K562 (cell line): Measurements from ENCODE around the gene TSPAN11. TPM values are rescaled to one million over a fixed set of nuclear protein-coding genes. Genes with fewer than 3 reads are reported as not detected.

Experiments used
- ATAC-seq: fragments of 200-7000 bp; cut with Tn5 transposase; 3 replicates; pipeline ENCODE4 v1.9.1; 2020; ENCODE audit warnings: moderate library complexity
- BruUV-seq: library from RNA; stranded (reverse); fragments of 400-500 nt; replicated peaks from 2 replicates; lab custom pipeline; 2021; lab: Mats Ljungman, UMichigan
- CTCF ChIA-PET: fragments of 300-600 bp; formaldehyde crosslinking; extraction: SDS; loops from one replicate; lab custom pipeline; 2021; ENCODE audit warnings: low intra/inter-chr PET ratio; lab: Yijun Ruan, JAX
- POLR2A ChIA-PET: fragments of 300-600, 350-650 bp; sonication (Branson Sonifier 250); formaldehyde crosslinking; extraction: SDS; loops from one replicate; lab custom pipeline; 2021; ENCODE audit warnings: antibody characterized with exemption, inconsistent platforms; lab: Yijun Ruan, JAX
- DNase-seq, 4 experiments: peaks; one replicate each; pipeline versions ENCODE4 v3.0.0 to v3.0.0-alpha.2; 2011 to 2018; ENCODE audit warnings: low spot score in 3 of 4, mixed read lengths in 3 of 4; ENCODE audit errors: extremely low read depth in 1 of 4
- FAIRE-seq: peaks from 2 replicates; lab custom pipeline; 2011; peaks lifted over from hg19 to GRCh38; lab: Jason Lieb, UNC
- H2AFZ ChIP-seq: 2 replicates; pipeline ENCODE4 v1.6.0; 2011; ENCODE audit warnings: low read depth, low read length, control low read depth, inconsistent platforms
- H3K27ac ChIP-seq: fragments of 200-600 bp; 3 replicates; pipeline ENCODE4 v1.8.0; 2011; ENCODE audit warnings: low read depth, mild to moderate bottlenecking, control low read depth, inconsistent platforms, low read length, moderate library complexity, mixed read lengths; ENCODE audit errors: extremely low read depth
- H3K27me3 ChIP-seq, 2 experiments: fragments of 300-600 bp in 1 of 2; 2 replicates in 1 of 2; 3 replicates in 1 of 2; pipeline versions ENCODE4 v1.6.0 to v1.8.0; 2011; ENCODE audit warnings: inconsistent platforms in 2 of 2, low read length in 2 of 2, mild to moderate bottlenecking in 1 of 2, mixed read lengths in 1 of 2, moderate library complexity in 1 of 2; ENCODE audit not compliant: control insufficient read depth in 2 of 2, insufficient read depth in 2 of 2
- H3K36me3 ChIP-seq: fragments of 300-600 bp; 3 replicates; pipeline ENCODE4 v1.8.0; 2011; ENCODE audit warnings: mild to moderate bottlenecking, low read length, inconsistent platforms; ENCODE audit not compliant: control insufficient read depth, insufficient read depth
- H3K4me1 ChIP-seq, 2 experiments: fragments of 200-600 bp in 1 of 2; replicated peaks in 1 of 2; 2 replicates in 1 of 2; 3 replicates in 1 of 2; pipeline versions ENCODE4 v1.5.1 to v1.8.0; 2011; ENCODE audit warnings: inconsistent platforms in 2 of 2, low read length in 2 of 2, mild to moderate bottlenecking in 1 of 2, mixed read lengths in 1 of 2, moderate library complexity in 1 of 2; ENCODE audit not compliant: control insufficient read depth in 2 of 2, insufficient read depth in 2 of 2
- H3K4me2 ChIP-seq: 2 replicates; pipeline ENCODE4 v1.6.1; 2011; ENCODE audit warnings: low read length, control low read depth, inconsistent platforms, mixed read lengths; ENCODE audit not compliant: insufficient read depth
- H3K4me3 ChIP-seq: fragments of 200-600 bp; sonication (generic), shearing (Covaris generic); 2 replicates; pipeline ENCODE4 v1.5.1; 2016; ENCODE audit warnings: control low read depth, inconsistent platforms
- H3K79me2 ChIP-seq: fragments of 200-600 bp; 3 replicates; pipeline ENCODE4 v1.8.0; 2011; ENCODE audit warnings: low read length, inconsistent platforms; ENCODE audit not compliant: control insufficient read depth, insufficient read depth
- H3K9ac ChIP-seq, 2 experiments: 2 replicates each; pipeline versions ENCODE4 v1.6.0 to v1.6.1; 2011; ENCODE audit warnings: low read depth in 2 of 2, low read length in 2 of 2, control low read depth in 1 of 2, inconsistent platforms in 1 of 2, mild to moderate bottlenecking in 1 of 2, mixed read lengths in 1 of 2; ENCODE audit not compliant: insufficient read depth in 1 of 2
- H3K9me1 ChIP-seq: one replicate; pipeline ENCODE4 v1.6.0; 2011; ENCODE audit warnings: inconsistent platforms, mild to moderate bottlenecking, low read length, moderate library complexity; ENCODE audit not compliant: control insufficient read depth, insufficient read depth
- H3K9me3 ChIP-seq: replicated peaks from 2 replicates; pipeline ENCODE4 v1.5.1; 2011; ENCODE audit warnings: low read depth, low read length, inconsistent platforms; ENCODE audit not compliant: control insufficient read depth, insufficient read depth
- H4K20me1 ChIP-seq: replicated peaks from 2 replicates; pipeline ENCODE4 v1.6.1; 2011; ENCODE audit warnings: low read length, inconsistent platforms, mixed read lengths; ENCODE audit not compliant: control insufficient read depth, insufficient read depth
- GATA2 ChIP-seq: sonication (generic); formaldehyde crosslinking; IDR thresholded peaks from 2 replicates; pipeline ENCODE4 v1.4.0; 2020; ENCODE audit warnings: mild to moderate bottlenecking, missing genetic modification reagents
- HOXB6 ChIP-seq: fragments of 250-450 bp; sonication (Bioruptor Pico); IDR thresholded peaks from 2 replicates; pipeline ENCODE4 v1.5.1; 2022; ENCODE audit warnings: mild to moderate bottlenecking, borderline replicate concordance
- JUN ChIP-seq, 2 experiments: sonication (generic) in 1 of 2; formaldehyde crosslinking in 1 of 2; IDR thresholded peaks; 2 replicates each; pipeline versions ENCODE4 v1.6.1 to v1.8.0; 2012 to 2022; ENCODE audit warnings: borderline replicate concordance in 2 of 2, mild to moderate bottlenecking in 2 of 2, improper control_type of control experiment in 1 of 2, low read depth in 1 of 2, low read length in 1 of 2, missing genetic modification reagents in 1 of 2
- KAT2B ChIP-seq: IDR thresholded peaks from one replicate; pipeline ENCODE4 v1.6.1; 2012; ENCODE audit warnings: low read depth, mild to moderate bottlenecking, control low read depth, inconsistent platforms, low read length, moderate library complexity
- NCOR1 ChIP-seq: fragments of 450-650 bp; IDR thresholded peaks from 2 replicates; pipeline ENCODE4 v1.6.1; 2016; ENCODE audit warnings: mild to moderate bottlenecking, moderate library complexity
- RBM15 ChIP-seq: fragments of 200-400 bp; formaldehyde crosslinking; IDR thresholded peaks from 2 replicates; pipeline ENCODE4 v1.6.1; 2018; ENCODE audit warnings: mild to moderate bottlenecking, low read length, moderate library complexity; ENCODE audit not compliant: insufficient read depth
- SMAD4 ChIP-seq: fragments of 250-450 bp; sonication (Bioruptor Pico); conservative IDR thresholded peaks from 2 replicates; pipeline ENCODE4 v1.8.0; 2021; ENCODE audit warnings: inconsistent platforms, mild to moderate bottlenecking, moderate library complexity
- XRCC5 ChIP-seq: fragments of 200-400 bp; formaldehyde crosslinking; IDR thresholded peaks from 2 replicates; pipeline ENCODE4 v1.6.1; 2017; ENCODE audit warnings: low read depth, mild to moderate bottlenecking, low read length
- ZNF431 ChIP-seq: sonication (generic); formaldehyde crosslinking; IDR thresholded peaks from 2 replicates; pipeline ENCODE4 v1.8.0; 2022; ENCODE audit warnings: mild to moderate bottlenecking, missing genetic modification reagents
- ZNF507 ChIP-seq: conservative IDR thresholded peaks from 2 replicates; pipeline ENCODE4 v1.6.1; 2017; ENCODE audit warnings: missing genetic modification characterization, missing compliant biosample characterization
- WGBS: fragments of 100-300 bp; shearing (Covaris generic); methylation state at CpG from one replicate; pipeline ENCODE4 v1.1.6; 2016; ENCODE audit warnings: low coverage, mixed read lengths; ENCODE audit not compliant: insufficient coverage; ENCODE audit errors: missing lambda C conversion rate; 5-methylcytosine and 5-hydroxymethylcytosine counted together
- in situ Hi-C: fragments of 300-500 bp; cut with MboI; formaldehyde crosslinking; loops from 4 replicates; pipeline ENCODE4 v1.15.0; 2018; ENCODE audit warnings: inconsistent platforms, mixed read lengths
- intact Hi-C: fragments of 100-400 bp; cut with micrococcal nuclease; formaldehyde crosslinking; loops from 2 replicates; pipeline ENCODE4 v1.14.2; 2022
- polyA plus RNA-seq, 8 experiments: library from polyadenylated mRNA; depleted of rRNA in 4 of 8; stranded (reverse) in 5 of 8; unstranded in 3 of 8; fragments of >200 nt; fragmentation: Nextera tagmentation in 2 of 8; fragmentation: Illumina TruSeq in 1 of 8; extraction: Ambion mirVana in 2 of 8; extraction: Trizol in 1 of 8; gene quantifications; 2 replicates each; pipeline versions ENCODE4 v1.2.1 to v1.2.3, GENCODE V29; 2011 to 2014; ENCODE audit warnings: inconsistent platforms in 1 of 8, missing spikeins in 1 of 8
- total RNA-seq, 7 experiments: library from RNA; depleted of rRNA in 6 of 7; stranded (reverse); fragments of >200 nt in 6 of 7; fragmentation: Illumina TruSeq in 2 of 7; extraction: Trizol in 2 of 7; gene quantifications; 2 replicates each; pipeline versions ENCODE4 v1.2.1 to v1.2.3, GENCODE V29; 2011 to 2021; ENCODE audit warnings: low replicate concordance in 1 of 7
- TF ChIP-seq, protein P1 (sequence below): fragments of 450-650 bp; IDR thresholded peaks from 2 replicates; pipeline ENCODE4 v1.6.1; 2016; ENCODE audit warnings: mild to moderate bottlenecking, moderate library complexity
- TF ChIP-seq, protein P2 (sequence below): fragments of 250-450 bp; sonication (Bioruptor Pico); IDR thresholded peaks from 2 replicates; pipeline ENCODE4 v1.6.1; 2021; ENCODE audit warnings: mild to moderate bottlenecking

The TSPAN11 gene
- total and polyA plus RNA-seq, 9 of the 15 experiments (the other 6 are each of a cell fraction or from before 2014, with no cell fraction given) = not detected

DNA sequence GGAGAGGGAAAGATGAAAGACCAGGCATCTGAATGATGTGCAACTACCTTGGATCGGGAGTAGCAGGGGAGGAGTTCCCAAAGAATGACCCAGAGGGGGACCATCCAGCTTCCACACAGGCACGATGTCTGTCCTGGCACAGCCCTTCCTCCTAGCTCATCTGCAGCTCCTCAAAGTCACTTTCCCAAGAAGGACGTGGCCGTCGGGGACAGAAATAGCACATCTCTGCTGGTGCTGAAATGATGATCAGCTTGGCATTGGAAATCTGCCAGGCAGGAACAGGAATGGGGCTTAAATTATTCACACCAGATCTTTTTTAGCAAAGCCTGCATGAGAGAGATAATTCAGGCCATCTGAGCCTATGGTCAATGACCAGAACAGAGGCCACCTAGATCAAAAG is 41.7 kb downstream of the TSPAN11 start:
- intact Hi-C loops (no loop called here), in situ Hi-C loops (no loop called here)
- H3K9ac ChIP-seq = no peak overlapping the region
- no peak overlapping the region for H2AFZ ChIP-seq
- no peak for FAIRE-seq
- no peaks in the 10 kb centered on the region; the same call in 1 of the 2 replicates for H4K20me1 ChIP-seq
- no peaks in the 10 kb centered on the region for H3K9me1 ChIP-seq
- ATAC-seq = no peak
- H3K4me1 ChIP-seq = no peaks in the 10 kb centered on the region
- CTCF ChIA-PET = no interaction called here
- peaks cover 13 to 77% of the 10 kb centered on the region in 2 experiments; a peak in 4 of 5 replicates for H3K27me3 ChIP-seq
- H3K4me3 ChIP-seq = no peak overlapping the region
- H3K9me3 ChIP-seq = no peaks in the 10 kb centered on the region; the same call in 1 of the 2 replicates
- no peak overlapping the region for H3K27ac ChIP-seq
- H3K36me3 ChIP-seq = no peaks in the 10 kb centered on the region
- no peaks in the 10 kb centered on the region for H3K79me2 ChIP-seq
- BruUV-seq = no TSS peak
- no peak overlapping the region for H3K4me2 ChIP-seq
- DNase-seq = no peak
- POLR2A ChIA-PET = no interaction called here
- WGBS = 0% methylated on average over 5 of the region's 5 CpGs
- TF ChIP-seq ZNF431 (no peak), RBM15 (no peak), SMAD4 (CRISPR knock-in tag) (no peak), XRCC5 (no peak), GATA2 (CRISPR knock-in tag) (no peak), NCOR1 (no peak), JUN (IDR thresholded peaks at IDR 0.05; ENCODE audit: borderline replicate concordance, low read depth, low read length) (no peak), JUN (CRISPR knock-in tag; IDR thresholded peaks at IDR 0.05; ENCODE audit: borderline replicate concordance) (no peak), KAT2B (no peak), ZNF507 (tag) (no peak), HOXB6 (no peak)
- TF ChIP-seq, protein P1, sequence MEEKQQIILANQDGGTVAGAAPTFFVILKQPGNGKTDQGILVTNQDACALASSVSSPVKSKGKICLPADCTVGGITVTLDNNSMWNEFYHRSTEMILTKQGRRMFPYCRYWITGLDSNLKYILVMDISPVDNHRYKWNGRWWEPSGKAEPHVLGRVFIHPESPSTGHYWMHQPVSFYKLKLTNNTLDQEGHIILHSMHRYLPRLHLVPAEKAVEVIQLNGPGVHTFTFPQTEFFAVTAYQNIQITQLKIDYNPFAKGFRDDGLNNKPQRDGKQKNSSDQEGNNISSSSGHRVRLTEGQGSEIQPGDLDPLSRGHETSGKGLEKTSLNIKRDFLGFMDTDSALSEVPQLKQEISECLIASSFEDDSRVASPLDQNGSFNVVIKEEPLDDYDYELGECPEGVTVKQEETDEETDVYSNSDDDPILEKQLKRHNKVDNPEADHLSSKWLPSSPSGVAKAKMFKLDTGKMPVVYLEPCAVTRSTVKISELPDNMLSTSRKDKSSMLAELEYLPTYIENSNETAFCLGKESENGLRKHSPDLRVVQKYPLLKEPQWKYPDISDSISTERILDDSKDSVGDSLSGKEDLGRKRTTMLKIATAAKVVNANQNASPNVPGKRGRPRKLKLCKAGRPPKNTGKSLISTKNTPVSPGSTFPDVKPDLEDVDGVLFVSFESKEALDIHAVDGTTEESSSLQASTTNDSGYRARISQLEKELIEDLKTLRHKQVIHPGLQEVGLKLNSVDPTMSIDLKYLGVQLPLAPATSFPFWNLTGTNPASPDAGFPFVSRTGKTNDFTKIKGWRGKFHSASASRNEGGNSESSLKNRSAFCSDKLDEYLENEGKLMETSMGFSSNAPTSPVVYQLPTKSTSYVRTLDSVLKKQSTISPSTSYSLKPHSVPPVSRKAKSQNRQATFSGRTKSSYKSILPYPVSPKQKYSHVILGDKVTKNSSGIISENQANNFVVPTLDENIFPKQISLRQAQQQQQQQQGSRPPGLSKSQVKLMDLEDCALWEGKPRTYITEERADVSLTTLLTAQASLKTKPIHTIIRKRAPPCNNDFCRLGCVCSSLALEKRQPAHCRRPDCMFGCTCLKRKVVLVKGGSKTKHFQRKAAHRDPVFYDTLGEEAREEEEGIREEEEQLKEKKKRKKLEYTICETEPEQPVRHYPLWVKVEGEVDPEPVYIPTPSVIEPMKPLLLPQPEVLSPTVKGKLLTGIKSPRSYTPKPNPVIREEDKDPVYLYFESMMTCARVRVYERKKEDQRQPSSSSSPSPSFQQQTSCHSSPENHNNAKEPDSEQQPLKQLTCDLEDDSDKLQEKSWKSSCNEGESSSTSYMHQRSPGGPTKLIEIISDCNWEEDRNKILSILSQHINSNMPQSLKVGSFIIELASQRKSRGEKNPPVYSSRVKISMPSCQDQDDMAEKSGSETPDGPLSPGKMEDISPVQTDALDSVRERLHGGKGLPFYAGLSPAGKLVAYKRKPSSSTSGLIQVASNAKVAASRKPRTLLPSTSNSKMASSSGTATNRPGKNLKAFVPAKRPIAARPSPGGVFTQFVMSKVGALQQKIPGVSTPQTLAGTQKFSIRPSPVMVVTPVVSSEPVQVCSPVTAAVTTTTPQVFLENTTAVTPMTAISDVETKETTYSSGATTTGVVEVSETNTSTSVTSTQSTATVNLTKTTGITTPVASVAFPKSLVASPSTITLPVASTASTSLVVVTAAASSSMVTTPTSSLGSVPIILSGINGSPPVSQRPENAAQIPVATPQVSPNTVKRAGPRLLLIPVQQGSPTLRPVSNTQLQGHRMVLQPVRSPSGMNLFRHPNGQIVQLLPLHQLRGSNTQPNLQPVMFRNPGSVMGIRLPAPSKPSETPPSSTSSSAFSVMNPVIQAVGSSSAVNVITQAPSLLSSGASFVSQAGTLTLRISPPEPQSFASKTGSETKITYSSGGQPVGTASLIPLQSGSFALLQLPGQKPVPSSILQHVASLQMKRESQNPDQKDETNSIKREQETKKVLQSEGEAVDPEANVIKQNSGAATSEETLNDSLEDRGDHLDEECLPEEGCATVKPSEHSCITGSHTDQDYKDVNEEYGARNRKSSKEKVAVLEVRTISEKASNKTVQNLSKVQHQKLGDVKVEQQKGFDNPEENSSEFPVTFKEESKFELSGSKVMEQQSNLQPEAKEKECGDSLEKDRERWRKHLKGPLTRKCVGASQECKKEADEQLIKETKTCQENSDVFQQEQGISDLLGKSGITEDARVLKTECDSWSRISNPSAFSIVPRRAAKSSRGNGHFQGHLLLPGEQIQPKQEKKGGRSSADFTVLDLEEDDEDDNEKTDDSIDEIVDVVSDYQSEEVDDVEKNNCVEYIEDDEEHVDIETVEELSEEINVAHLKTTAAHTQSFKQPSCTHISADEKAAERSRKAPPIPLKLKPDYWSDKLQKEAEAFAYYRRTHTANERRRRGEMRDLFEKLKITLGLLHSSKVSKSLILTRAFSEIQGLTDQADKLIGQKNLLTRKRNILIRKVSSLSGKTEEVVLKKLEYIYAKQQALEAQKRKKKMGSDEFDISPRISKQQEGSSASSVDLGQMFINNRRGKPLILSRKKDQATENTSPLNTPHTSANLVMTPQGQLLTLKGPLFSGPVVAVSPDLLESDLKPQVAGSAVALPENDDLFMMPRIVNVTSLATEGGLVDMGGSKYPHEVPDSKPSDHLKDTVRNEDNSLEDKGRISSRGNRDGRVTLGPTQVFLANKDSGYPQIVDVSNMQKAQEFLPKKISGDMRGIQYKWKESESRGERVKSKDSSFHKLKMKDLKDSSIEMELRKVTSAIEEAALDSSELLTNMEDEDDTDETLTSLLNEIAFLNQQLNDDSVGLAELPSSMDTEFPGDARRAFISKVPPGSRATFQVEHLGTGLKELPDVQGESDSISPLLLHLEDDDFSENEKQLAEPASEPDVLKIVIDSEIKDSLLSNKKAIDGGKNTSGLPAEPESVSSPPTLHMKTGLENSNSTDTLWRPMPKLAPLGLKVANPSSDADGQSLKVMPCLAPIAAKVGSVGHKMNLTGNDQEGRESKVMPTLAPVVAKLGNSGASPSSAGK = no peak
- TF ChIP-seq, protein P2, sequence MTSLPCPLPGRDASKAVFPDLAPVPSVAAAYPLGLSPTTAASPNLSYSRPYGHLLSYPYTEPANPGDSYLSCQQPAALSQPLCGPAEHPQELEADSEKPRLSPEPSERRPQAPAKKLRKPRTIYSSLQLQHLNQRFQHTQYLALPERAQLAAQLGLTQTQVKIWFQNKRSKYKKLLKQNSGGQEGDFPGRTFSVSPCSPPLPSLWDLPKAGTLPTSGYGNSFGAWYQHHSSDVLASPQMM (CRISPR knock-in tag) = no peak
